Dedifferentiated amniotic fluid mesenchymal stem cell (primary cell): ENCODE measurements around the gene CATSPERZ.

Experiments used
- DNase-seq: peaks from one replicate; pipeline ENCODE4 v3.0.0-alpha.2; 2016; ENCODE audit errors: extremely low spot score

The CATSPERZ gene

GRCh38 chr11:64341429-64341828 is 41.3 kb downstream of the CATSPERZ start:
- no peak for DNase-seq

- DNase-seq: peak; percentile 72
Observed at GRCh38 chr11:64341851-64342791, 42.0 kb downstream of the CATSPERZ start.

GRCh38 chr11:64342869-64343745 is 42.9 kb downstream of the CATSPERZ start:
- DNase-seq: no peak

- DNase-seq: no peak
Observed at GRCh38 chr11:64343767-64344559, 43.8 kb downstream of the CATSPERZ start.

GRCh38 chr11:64344787-64345186 is 44.6 kb downstream of the CATSPERZ start:
- no peak for DNase-seq

GRCh38 chr11:64347193-64347867 is 47.2 kb downstream of the CATSPERZ start:
- no peak for DNase-seq

- no peak for DNase-seq
Observed at GRCh38 chr11:64348383-64349024, 48.3 kb downstream of the CATSPERZ start.

GRCh38 chr11:64349025-64349387 is 48.8 kb downstream of the CATSPERZ start:
- DNase-seq: no peak

GRCh38 chr11:64349404-64349803 is 49.2 kb downstream of the CATSPERZ start:
- no peak for DNase-seq

- no peak for DNase-seq
Observed at GRCh38 chr11:64351136-64351631, 51.0 kb downstream of the CATSPERZ start.

GRCh38 chr11:64352099-64352994 is 52.2 kb downstream of the CATSPERZ start:
- DNase-seq: no peak

GRCh38 chr11:64352995-64353714 is 53.0 kb downstream of the CATSPERZ start:
- DNase-seq: no peak

GRCh38 chr11:64353715-64354506 is 53.8 kb downstream of the CATSPERZ start:
- no peak for DNase-seq
